HCEC 1CT (cell line): ENCODE data around the gene HES7.
"Not testable (repeated sequence)": the region's sequence is repeated elsewhere in the genome, so short reads cannot be mapped to it uniquely, and the experiment has no call there.

ENCODE experiments used
- DNase-seq: peaks from one replicate; pipeline ENCODE4 v3.0.0-alpha.2; 2017

HES7 gene

GRCh38 chr17:8121681-8122421 is 2.1 kb downstream of the HES7 start:
- DNase-seq = peak; percentile 63

DNA sequence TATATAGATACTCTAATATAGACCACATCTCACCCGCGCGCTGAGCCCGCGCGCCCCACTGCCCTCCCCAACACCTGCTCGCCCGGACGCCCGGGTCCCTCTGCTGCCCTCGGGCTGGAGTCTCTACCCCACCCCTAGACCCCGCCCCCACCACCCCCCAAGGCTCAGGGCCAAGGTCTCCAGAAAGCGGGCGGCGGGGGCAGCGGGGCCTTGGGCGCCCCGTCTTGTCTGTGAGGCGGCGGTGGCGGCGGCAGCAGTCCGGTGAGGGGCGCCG is 2.6 kb downstream of the HES7 start:
- DNase-seq = no peak

- DNase-seq = peak; percentile 51
Observed at GRCh38 chr17:8120520-8121406, 3.1 kb downstream of the HES7 start.

DNA sequence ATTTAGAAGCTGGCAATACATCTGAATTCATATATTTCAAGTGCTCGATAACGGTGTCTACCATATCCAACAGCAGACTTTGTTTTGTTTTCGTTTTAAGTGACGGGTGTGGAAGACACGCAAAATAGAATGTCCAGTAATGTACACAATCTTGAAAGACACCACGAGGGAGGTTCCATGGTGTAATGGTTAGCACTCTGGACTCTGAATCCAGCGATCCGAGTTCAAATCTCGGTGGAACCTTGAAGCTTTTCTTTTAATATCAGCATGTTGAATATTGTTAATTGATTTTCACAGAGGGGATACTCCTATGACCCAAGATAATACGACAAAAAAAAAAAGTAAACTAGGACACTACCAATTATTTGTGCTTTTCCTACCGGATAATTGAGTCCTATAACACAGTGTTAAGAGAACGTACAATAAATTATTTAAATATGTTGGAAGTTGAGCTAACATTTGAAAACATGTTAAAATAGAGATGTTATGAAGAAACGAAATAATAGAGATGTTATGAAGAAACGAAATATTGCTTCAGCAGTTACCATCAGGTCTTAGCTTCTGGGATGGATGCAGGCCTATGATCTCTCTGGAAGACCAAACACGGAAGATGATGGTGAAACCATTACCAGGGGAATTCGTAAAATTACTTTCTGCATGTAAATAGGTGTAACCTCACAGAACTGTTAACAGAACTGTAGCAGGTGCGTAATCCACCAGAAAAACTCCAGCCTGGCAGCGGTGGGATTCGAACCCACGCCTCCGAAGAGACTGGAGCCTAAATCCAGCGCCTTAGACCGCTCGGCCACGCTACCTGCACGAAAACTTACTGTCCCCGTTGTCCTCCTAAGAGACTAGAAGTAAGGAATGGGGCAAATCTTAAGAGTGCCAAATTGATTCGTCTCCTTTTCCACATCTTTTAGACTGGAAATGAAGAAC is 4.1 kb downstream of the HES7 start:
- DNase-seq = peak; percentile 86

- DNase-seq = peak; percentile 64
Observed at GRCh38 chr17:8118769-8119580, 4.9 kb downstream of the HES7 start.

- peak; percentile 50 for DNase-seq
Observed at GRCh38 chr17:8117980-8118768, 5.7 kb downstream of the HES7 start, which contains the start of gene ALOXE3. Gene ALOXE3 (minus strand): TSS chr17:8118514. CDS start chr17:8117990, 524 bp downstream.

DNA sequence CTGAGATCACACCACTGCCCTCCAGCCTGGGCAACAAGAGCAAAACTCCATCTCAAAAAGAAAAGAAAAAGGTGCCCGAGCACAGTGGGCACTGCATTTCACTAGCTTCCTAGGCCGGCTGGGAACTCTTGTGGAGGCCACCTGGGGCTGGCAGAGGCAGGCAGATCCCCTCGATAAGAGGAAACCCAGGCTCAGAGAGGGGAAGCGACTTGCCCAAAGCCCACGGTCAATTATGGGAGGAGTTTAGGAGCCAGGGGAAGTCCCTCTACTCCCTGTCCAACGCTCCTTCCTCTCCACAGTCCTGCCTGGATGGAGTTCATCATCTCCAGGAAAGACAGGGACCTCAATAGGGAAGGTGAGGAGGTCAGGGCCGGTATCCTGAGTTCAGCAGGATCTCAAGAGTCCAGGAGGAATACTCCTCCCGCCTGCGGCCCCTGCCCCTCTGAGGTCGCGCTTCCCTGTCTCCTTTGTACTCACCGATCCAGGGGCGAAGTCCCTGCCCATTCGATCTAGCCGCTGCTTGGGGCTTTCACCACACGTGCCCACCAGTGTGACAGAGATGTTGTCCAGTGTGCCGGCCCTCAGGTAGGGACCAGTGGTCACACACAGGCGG is 6.4 kb downstream of the HES7 start:
- no peak for DNase-seq

DNA sequence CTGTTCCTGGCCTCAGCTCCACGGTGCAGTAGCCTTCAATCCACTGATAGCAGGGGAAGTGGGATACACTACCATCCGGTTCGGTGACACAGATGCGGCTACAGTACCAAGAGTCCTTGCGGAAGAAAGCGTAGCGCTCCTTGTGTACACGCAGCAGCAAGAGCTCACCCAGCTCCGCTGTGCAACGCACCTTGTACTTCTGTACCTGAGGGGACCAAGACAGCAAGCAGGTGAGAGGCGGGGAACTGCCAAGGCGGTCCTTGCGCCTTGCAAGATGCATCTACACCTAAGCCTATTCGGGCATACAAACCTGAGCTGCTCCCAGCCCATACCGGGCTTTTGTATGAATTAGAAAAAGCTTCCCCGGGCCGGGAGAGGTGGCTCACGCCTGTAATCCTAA is 7.1 kb downstream of the HES7 start:
- no peak for DNase-seq

DNA sequence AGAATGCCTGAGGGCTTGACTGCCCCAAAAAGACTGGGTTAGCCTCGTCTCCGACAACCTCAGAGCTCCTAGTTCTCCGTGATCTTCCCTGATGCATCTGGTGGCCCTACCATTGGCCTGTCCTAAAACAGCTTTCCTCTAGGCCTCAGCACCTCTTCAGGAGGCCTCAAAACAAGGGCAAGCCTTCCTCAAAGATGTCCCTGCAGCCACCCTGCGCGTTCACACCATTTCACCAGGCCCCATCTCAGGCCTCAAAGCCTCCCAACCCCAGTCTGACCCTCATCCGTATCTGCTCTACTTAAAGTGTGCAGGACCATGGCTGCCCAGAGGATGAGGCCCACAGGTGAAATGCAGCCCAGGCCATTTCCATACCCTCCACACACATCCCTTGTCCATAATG is 13.0 kb downstream of the HES7 start:
- DNase-seq = no peak

DNA sequence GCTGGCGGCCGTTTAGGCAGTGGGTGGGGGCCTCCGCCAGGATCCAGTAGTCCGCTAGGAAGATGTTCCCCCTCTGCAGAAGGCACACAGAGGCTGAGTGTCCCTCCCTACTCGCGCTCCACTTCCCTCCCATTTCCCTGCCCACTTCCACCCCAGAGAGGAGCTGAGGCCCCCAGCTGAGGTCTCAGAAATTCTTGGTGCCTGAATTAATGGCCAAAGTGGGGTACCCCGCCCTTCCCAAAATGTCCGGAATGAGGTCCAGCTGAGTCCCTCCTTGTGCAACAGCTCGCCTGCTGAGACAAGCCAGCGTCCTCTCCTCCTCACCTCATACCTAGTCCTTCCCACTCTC is 13.5 kb downstream of the HES7 start:
- DNase-seq = no peak

GRCh38 chr17:8109661-8110455 is 14.0 kb downstream of the HES7 start:
- no peak for DNase-seq

DNA sequence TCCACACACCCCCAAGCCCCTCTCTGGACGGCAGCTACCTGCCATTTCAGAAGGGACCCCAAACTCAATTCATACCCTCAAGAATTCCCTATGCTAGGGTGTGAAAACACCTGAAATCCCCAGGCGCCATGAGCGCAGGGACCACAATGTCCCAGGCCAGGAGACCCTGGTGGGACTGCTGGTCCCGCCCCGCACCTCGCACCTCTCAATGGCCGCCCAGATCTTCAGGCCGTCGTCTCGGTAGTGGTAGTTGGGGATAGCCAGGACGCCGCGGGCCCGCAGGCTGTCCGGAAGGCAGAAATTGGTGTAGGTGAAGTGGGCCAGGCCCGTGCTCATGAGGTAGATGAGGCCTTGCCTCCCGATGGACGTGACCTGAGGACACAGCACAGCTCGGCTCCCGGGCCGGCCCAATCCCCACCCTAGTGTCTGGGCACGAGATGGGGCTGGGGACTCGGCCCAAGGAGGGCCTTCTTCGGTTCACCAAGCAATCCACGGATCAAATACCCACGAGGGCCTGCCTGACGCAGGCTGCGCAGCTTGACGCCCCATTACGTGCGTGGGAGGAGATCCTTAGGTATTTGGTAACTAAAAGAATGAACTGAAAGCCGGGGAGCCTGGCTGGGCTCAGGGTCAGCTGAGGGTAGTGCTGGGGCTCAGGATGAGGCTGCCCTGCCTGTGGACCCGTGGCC is 14.8 kb downstream of the HES7 start:
- DNase-seq = no peak

DNA sequence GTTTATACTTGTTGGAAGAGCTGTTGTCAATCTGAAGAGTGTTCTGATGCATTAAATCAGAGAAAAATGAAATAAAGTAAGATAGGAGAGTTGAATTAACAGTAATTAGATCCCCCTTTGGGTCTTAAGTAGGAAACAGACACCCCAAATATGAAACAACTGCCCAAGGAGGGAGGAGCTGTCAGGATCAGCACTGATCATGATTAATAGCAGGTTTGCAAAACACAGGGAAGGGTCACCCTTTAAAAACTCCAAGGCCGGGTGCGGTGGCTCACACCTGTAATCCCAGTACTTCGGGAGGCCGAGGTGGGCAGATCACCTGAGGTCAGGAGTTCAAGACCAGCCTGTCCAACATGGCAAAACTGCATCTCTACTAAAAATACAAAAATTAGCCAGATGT is 16.9 kb downstream of the HES7 start:
- not testable (repeated sequence) for DNase-seq

GRCh38 chr17:8105957-8106398 is 17.9 kb downstream of the HES7 start:
- peak; percentile 21 for DNase-seq

- no peak for DNase-seq
Observed at GRCh38 chr17:8104911-8105310, 19.0 kb downstream of the HES7 start.

GRCh38 chr17:8103549-8103948 is 20.4 kb downstream of the HES7 start:
- no peak for DNase-seq

DNA sequence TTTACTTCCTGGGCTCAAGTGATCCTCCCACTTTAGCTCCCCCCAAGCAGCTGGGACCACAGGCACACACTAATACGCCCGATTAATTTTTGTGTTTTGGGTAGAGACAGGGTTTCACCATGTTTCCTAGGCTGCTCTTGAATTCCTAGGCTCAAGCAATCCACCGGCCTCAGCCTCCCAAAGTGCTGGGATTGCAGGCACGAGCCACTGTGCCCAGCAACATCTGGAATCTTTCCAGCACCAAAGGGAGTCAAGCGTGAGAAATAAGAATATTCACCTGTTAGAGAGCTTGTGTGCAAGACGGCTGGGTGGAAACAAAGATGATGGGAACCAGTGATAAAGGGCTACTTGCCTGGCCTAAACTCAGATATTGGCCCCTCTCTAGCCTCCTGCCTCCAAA is 22.2 kb downstream of the HES7 start:
- no peak for DNase-seq

DNA sequence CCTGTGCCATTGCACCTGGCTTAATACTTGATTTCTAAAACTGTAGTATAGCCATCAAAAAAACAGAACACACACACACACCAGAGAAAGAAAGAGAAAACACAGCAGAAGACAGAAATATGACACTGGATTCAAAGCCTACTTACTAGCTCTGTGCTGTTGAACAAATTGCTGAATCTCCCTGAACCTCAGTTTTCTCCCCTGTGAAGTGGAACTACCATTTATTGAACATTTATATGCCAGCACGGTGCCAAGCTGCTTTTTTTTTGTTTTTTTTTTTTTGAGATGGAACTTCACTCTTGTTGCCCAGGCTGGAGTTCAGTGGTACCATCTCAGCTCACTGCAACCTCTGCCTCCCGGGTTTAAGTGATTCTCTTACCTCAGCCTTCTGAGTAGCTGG is 23.1 kb downstream of the HES7 start:
- no peak for DNase-seq

GRCh38 chr17:8100111-8100510 is 23.8 kb downstream of the HES7 start:
- no peak for DNase-seq

DNA sequence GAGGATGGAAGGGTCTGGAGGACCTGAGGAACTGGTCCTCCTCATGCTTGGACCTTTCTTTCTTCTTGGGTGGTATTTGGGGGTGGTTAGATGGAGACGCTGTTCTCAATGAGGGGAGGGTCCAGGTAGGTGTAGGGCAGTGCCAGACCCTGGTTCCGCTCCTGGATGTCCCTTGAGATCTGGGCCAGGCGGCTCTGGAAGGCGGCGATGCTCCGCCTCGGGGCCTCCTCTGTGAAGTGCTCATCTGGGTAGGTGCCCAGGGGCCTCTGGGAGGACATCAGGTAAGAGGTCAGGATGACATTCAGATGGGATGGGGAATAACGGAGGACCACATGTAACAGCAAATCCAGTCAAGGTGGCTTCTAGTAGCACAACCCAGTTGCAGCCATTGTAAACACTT is 27.4 kb downstream of the HES7 start:
- DNase-seq = no peak
